HuH-7 (cell line): ENCODE measurements around the gene EPHA8.
A peak's percentile ranks its signal among the peaks of the same experiment; 100 is the strongest.

ENCODE experiments used
- DNase-seq: peaks from one replicate; pipeline ENCODE4 v3.0.0; 2011; ENCODE audit warnings: low spot score

The EPHA8 gene

GRCh38 chr1:22592919-22593790 is 29.9 kb downstream of the EPHA8 start:
- no peak for DNase-seq

GRCh38 chr1:22594396-22594795 is 31.1 kb downstream of the EPHA8 start:
- no peak for DNase-seq

GRCh38 chr1:22595108-22595507 is 31.8 kb downstream of the EPHA8 start:
- DNase-seq = no peak

GRCh38 chr1:22597301-22597965 is 34.1 kb downstream of the EPHA8 start:
- no peak for DNase-seq

GRCh38 chr1:22597996-22598395 is 34.7 kb downstream of the EPHA8 start:
- no peak for DNase-seq

- DNase-seq = no peak
Measured at GRCh38 chr1:22598736-22599135, 35.4 kb downstream of the EPHA8 start.

- no peak for DNase-seq
Measured at GRCh38 chr1:22600071-22600816, 37.0 kb downstream of the EPHA8 start.

GRCh38 chr1:22600817-22601605 is 37.7 kb downstream of the EPHA8 start:
- no peak for DNase-seq

GRCh38 chr1:22601610-22602009 is 38.3 kb downstream of the EPHA8 start:
- no peak for DNase-seq

- no peak for DNase-seq
Measured at GRCh38 chr1:22602060-22602740, 38.9 kb downstream of the EPHA8 start.

GRCh38 chr1:22606161-22606560 is 42.9 kb downstream of the EPHA8 start:
- no peak for DNase-seq

- DNase-seq = no peak
Measured at GRCh38 chr1:22607154-22607553, 43.9 kb downstream of the EPHA8 start.

GRCh38 chr1:22608361-22608760 is 45.1 kb downstream of the EPHA8 start:
- no peak for DNase-seq

- DNase-seq = no peak
Measured at GRCh38 chr1:22609291-22609690, 46.0 kb downstream of the EPHA8 start.

- DNase-seq = peak; percentile 82
Measured at GRCh38 chr1:22611530-22611947, 48.2 kb downstream of the EPHA8 start.

- DNase-seq = no peak
Measured at GRCh38 chr1:22612671-22613571, 49.6 kb downstream of the EPHA8 start.

- DNase-seq = no peak
Measured at GRCh38 chr1:22613572-22613918, 50.3 kb downstream of the EPHA8 start.

GRCh38 chr1:22613951-22614350 is 50.7 kb downstream of the EPHA8 start:
- no peak for DNase-seq

GRCh38 chr1:22615886-22616285 is 52.6 kb downstream of the EPHA8 start:
- DNase-seq = no peak

- no peak for DNase-seq
Measured at GRCh38 chr1:22616571-22616970, 53.3 kb downstream of the EPHA8 start.
